GM20431 (cell line): ENCODE results near the gene CLIP3.
"Not testable (repeated sequence)": the region's sequence is repeated elsewhere in the genome, so short reads cannot be mapped to it uniquely, and the experiment has no call there.

ENCODE experiments used
- in situ Hi-C: fragments of 300-500 bp; cut with MseI, MboI; formaldehyde crosslinking; loops from one replicate; pipeline ENCODE4 v1.15.0; 2020; ENCODE audit warnings: low sequenced_read_pairs; ENCODE audit not compliant: unreplicated experiment

CLIP3 gene, protein sequence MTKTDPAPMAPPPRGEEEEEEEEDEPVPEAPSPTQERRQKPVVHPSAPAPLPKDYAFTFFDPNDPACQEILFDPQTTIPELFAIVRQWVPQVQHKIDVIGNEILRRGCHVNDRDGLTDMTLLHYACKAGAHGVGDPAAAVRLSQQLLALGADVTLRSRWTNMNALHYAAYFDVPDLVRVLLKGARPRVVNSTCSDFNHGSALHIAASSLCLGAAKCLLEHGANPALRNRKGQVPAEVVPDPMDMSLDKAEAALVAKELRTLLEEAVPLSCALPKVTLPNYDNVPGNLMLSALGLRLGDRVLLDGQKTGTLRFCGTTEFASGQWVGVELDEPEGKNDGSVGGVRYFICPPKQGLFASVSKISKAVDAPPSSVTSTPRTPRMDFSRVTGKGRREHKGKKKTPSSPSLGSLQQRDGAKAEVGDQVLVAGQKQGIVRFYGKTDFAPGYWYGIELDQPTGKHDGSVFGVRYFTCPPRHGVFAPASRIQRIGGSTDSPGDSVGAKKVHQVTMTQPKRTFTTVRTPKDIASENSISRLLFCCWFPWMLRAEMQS

DNA sequence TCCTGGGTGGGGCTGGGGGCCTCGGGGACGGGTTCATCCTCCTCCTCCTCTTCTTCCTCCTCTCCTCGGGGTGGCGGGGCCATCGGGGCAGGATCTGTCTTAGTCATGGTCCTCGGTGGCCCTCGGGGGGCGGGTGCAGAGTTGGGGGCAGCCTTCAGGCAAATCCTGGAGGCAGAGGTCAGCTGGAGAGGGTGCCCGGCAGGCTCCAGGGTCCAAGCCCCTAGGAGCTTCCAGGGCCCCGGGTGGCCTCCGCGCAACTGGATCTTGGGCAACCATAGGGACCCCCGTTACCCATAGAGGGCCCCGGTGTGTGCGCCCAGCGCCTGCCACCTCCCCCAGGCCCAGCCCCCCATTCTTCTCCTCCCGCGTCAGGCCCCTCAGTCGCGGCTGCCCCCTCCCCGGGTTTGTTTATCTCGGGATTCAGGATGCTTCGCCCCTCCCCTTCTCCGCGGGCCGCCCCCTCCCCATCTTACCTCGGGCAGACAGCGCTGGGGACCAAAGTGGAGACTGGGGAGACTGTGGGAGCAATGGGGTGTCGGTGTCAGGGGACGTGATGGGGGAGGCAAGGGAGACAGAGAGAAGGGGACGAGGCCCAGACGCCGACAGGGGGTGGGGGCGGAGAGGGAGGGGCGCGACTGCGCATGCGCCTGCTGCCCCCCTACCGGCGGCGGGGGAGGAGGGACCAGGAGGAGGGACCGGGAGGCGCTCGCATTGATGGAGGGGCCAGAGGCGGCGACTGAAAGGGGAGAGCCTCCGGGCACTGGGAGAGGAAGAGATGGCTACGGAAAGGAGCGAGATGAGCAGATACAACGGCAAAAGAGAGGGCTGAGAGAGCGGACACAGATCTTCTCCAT is at the start of gene CLIP3:
Gene CLIP3 (minus strand): TSS at position 623 of the 854 bp plus-strand sequence. CDS start 516 bp downstream, at position 107.
- in situ Hi-C loops: no loop called here

DNA sequence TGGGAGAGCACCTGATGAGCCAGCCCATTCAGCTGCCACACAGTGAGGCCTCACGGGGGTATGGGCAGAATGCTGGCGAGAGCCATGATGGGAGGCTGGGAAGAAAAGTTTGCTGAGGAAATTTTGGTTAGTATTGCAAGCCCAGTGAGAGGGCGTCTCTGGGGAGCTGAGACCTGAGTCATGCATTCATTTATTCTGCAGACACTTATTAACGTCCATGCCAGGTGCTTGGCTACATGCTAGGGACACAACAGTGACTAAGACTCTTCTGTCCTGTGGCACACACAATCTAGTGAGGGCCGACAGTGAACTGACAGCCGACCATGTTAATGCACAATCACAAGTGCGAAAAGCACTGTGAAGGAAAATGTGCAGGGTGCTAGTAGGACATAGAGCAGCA is 49.2 kb upstream of the CLIP3 start:
- in situ Hi-C loops: no loop called here

DNA sequence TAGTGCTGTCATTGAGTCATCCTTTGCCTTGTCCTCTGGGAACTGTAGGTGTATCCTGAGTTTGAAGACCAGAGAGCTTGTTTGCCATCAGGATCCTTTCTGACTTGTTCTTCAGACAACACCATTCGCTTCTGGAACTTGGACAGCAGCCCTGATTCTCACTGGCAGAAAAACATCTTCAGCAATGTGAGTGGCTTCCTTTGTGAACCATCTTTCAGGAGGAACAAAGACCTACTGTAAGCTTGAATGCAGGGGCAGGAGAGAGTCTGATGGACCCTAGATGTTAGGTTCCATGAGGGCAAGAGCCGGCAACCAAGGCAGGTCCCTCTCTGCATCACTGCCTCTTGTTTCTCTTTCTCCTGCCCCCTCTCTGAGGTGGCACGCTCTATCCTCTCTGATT is 48.7 kb upstream of the CLIP3 start:
- in situ Hi-C loops: no loop called here

DNA sequence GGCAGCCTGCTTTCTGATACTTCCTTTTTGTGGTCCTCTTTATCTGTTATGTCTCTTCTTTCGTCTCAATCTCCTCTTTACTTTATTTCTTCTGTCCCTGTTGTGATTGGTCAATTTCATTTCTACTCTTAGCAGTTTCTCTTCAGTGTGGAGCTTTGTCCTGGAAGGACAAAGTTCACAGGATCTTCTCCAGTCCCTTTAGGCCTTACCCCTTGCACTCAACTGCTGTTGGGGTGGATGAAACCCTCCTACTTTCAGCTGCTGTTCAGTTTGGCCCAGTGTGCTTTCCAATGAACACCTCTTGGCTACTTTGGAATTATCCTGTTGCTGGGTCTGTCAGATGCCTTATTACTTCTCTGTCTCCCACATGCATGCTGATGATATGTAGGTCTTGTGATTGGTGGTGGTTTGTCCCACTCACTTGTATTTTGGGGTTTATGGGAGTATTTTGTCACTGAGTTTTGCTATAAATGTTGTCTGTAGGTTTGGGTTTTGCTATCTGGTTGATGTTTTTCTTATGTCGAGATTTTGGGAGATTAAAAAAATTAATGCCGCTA is 46.8 kb upstream of the CLIP3 start:
- in situ Hi-C loops: no loop called here

- in situ Hi-C loops: no loop called here
Observed at GRCh38 chr19:36073121-36073876, 40.6 kb upstream of the CLIP3 start.

- in situ Hi-C loops: no loop called here
Observed at GRCh38 chr19:36072081-36072480, 39.4 kb upstream of the CLIP3 start.

DNA sequence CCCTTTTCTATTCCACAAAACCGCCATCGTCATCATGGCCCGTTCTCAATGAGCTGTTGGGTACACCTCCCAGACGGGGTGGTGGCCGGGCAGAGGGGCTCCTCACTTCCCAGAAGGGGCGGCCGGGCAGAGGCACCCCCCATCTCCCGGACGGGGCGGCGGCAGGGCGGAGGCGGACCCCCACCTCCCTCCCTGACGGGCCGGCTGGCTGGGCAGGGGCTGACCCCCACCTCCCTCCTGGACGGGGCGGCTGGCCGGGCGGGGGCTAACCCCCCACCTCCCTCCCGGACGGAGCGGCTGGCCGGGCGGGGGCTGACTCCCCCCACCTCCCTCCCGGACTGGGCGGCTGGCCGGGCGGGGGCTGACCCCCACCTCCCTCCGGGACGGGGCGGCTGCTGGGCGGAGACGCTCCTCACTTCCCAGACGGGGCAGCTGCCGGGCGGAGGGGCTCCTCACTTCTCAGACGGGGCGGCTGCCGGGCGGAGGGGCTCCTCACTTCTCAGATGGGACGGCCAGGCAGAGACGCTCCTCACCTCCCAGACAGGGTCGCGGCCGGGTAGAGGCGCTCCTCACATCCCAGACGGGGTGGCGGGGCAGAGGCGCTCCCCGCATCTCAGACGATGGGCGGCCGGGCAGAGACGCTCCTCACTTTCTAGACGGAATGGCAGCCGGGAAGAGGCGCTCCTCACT is 36.3 kb upstream of the CLIP3 start:
- in situ Hi-C loops: not testable (repeated sequence)

DNA sequence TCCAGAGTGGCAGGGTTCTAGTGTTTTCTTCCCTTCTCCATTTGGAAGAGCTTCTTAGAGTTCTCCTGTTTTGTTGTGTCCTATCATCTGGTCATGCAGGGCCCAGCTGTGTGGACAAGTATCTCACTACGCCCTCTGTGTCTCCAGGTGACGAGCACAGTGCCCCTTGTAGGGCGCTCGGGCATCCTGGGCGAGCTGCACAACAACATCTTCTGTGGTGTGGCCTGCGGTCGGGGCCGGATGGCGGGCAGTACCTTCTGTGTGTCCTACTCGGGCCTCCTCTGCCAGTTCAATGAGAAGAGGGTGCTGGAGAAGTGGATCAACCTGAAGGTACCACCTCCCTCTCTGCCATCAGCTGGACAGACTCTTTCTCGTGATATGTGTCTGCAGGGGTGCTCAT is 35.0 kb upstream of the CLIP3 start:
- in situ Hi-C loops: no loop called here

GRCh38 chr19:36064826-36065225 is 32.2 kb upstream of the CLIP3 start:
- in situ Hi-C loops: no loop called here

DNA sequence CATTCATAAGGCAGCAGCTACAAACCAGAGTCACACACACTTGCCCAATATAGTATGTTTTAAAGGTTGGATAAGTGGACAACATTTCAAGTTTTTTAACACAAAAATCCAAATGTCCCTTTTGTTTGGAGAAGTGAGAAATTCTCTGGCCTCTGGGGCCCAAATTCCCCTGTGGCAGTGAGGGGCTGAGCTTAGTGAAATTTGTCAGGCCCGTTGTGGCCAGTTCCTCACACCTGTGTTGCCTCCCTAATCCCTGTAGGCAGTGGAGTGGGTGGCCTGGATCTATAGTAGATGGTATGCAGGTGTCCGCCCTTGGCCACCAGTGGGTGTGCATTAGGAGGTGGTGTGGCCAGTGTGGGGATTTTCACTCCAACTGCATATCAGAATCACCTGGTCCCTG is 28.7 kb upstream of the CLIP3 start:
- in situ Hi-C loops: no loop called here

GRCh38 chr19:36060430-36060829 is 27.8 kb upstream of the CLIP3 start:
- in situ Hi-C loops: no loop called here

- in situ Hi-C loops: no loop called here
Observed at GRCh38 chr19:36059180-36059910, 26.7 kb upstream of the CLIP3 start.

GRCh38 chr19:36058481-36059179 is 26.0 kb upstream of the CLIP3 start:
- in situ Hi-C loops: no loop called here

GRCh38 chr19:36054733-36055686 is 22.3 kb upstream of the CLIP3 start, which contains the start of gene WDR62:
Gene WDR62 (plus strand): TSS chr19:36054897. CDS start chr19:36054972, 75 bp downstream.
- in situ Hi-C loops: no loop called here

DNA sequence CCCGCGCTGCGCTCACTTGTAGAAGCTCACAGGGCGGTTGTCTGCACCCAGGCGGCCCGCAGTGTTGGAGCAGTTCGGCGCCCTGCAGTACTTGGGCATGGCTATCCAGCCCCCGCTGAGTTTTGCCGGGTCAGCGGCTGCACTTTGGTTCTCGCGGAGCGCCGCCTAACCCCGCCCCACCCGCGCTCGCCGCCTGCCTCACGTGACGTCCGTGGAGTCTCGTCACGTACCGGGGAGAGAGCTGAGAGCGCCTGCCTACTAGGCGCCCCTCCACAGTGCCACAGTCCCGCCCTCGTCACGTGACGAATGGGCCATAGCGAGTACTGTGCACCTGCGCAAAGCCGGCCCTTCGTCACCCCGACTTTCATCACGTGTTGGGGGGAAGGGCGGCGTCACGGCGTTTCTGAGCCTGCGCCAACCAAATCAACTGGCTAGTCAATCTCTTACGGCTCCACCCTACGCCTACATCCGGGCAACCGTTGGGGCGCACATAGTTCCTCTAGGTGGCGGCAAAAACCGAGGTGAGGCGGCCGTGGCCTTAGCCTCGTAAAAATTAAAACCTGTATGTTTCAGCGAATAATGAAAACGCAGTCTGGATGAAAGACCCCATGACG is 21.6 kb upstream of the CLIP3 start, which contains the start of gene THAP8:
Gene THAP8 (minus strand): TSS at position 167 of the 614 bp plus-strand sequence. CDS start 68 bp downstream, at position 99.
- in situ Hi-C loops: no loop called here

- in situ Hi-C loops: no loop called here
Observed at GRCh38 chr19:36051637-36052036, 19.0 kb upstream of the CLIP3 start.
